Measurements from ENCODE around the gene NACAD. TPM values are rescaled to one million over a fixed set of nuclear protein-coding genes. Genes with fewer than 3 reads are reported as not detected.

NACAD gene
- total RNA-seq, 1 experiment from 2014 or later: 5.5 TPM

- TF ChIP-seq FOXP1 (CRISPR knock-in tag; IDR thresholded peaks at IDR 0.05; ENCODE audit: borderline replicate concordance) (no peak), ATF6 (CRISPR knock-in tag; IDR thresholded peaks at IDR 0.05) (no peak), MLX (CRISPR knock-in tag; IDR thresholded peaks at IDR 0.05) (no peak), KAT7 (CRISPR knock-in tag; IDR thresholded peaks at IDR 0.05; ENCODE audit: borderline replicate concordance) (no peak), RORB (CRISPR knock-in tag; IDR thresholded peaks at IDR 0.05) (no peak), FOXK1 (CRISPR knock-in tag; IDR thresholded peaks at IDR 0.05) (no peak), PRRX2 (CRISPR knock-in tag; IDR thresholded peaks at IDR 0.05) (no peak), PREB (CRISPR knock-in tag; IDR thresholded peaks at IDR 0.05; ENCODE audit: borderline replicate concordance) (no peak), CREM (CRISPR knock-in tag; IDR thresholded peaks at IDR 0.05) (no peak), NFATC4 (CRISPR knock-in tag; IDR thresholded peaks at IDR 0.05) (no peak), HMGA2 (CRISPR knock-in tag; IDR thresholded peaks at IDR 0.05) (no peak)
Observed at GRCh38 chr7:45084336-45084735, 4.4 kb downstream of the NACAD start (continued).

GRCh38 chr7:45082831-45083331, 5.9 kb downstream of the NACAD start:
- 0 out of 2 replicates have a peak, but pooled peaks cover 5% of the 10 kb centered on the region for H3K9me3 Mint-ChIP-seq
- no peaks in the 10 kb centered on the region for H3K4me1 Mint-ChIP-seq
- ChIA-PET POLR2A (no interaction called here), CTCF (no interaction called here)
- ATAC-seq (no peak), DNase-seq (ENCODE audit: low spot score) (no peak)
- H3K36me3 Mint-ChIP-seq: no peaks in the 10 kb centered on the region
- TF ChIP-seq CTCF (IDR thresholded peaks at IDR 0.05) (no peak), TCF7 (CRISPR knock-in tag; IDR thresholded peaks at IDR 0.05; ENCODE audit: low read depth) (no peak), HMGA2 (CRISPR knock-in tag; IDR thresholded peaks at IDR 0.05) (no peak), MYBL2 (CRISPR knock-in tag; IDR thresholded peaks at IDR 0.05) (no peak), ZMAT4 (CRISPR knock-in tag; IDR thresholded peaks at IDR 0.05) (no peak), FOXP1 (CRISPR knock-in tag; IDR thresholded peaks at IDR 0.05; ENCODE audit: borderline replicate concordance) (no peak), TEAD4 (CRISPR knock-in tag; IDR thresholded peaks at IDR 0.05) (no peak), ERG (CRISPR knock-in tag; IDR thresholded peaks at IDR 0.05) (no peak), NR3C1 (CRISPR knock-in tag; conservative IDR thresholded peaks at IDR 0.05; ENCODE audit: low read depth) (no peak), SMAD3 (CRISPR knock-in tag; IDR thresholded peaks at IDR 0.05; ENCODE audit: borderline replicate concordance) (no peak), NFE2L1 (CRISPR knock-in tag; IDR thresholded peaks at IDR 0.05) (no peak), ARID4B (CRISPR knock-in tag; IDR thresholded peaks at IDR 0.05; ENCODE audit: borderline replicate concordance) (no peak), KAT7 (CRISPR knock-in tag; IDR thresholded peaks at IDR 0.05; ENCODE audit: borderline replicate concordance) (no peak), ELF4 (CRISPR knock-in tag; IDR thresholded peaks at IDR 0.05; ENCODE audit: low read depth) (no peak), USF2 (CRISPR knock-in tag; IDR thresholded peaks at IDR 0.05) (no peak)
- H3K27ac Mint-ChIP-seq: no peak overlapping the region
- peaks cover 6% of the 10 kb centered on the region for H3K27me3 Mint-ChIP-seq (ENCODE audit: low read depth)
- H3K4me3 Mint-ChIP-seq: no peak overlapping the region
